NK-92 (cell line): ENCODE results near the gene SLC25A18.
"Not testable (repeated sequence)": the region's sequence is repeated elsewhere in the genome, so short reads cannot be mapped to it uniquely, and the experiment has no call there.

Source experiments
- DNase-seq: peaks from one replicate; lab custom pipeline; 2025; ENCODE audit not compliant: unreplicated experiment; lab: John Stamatoyannopoulos, UW

SLC25A18 gene, protein sequence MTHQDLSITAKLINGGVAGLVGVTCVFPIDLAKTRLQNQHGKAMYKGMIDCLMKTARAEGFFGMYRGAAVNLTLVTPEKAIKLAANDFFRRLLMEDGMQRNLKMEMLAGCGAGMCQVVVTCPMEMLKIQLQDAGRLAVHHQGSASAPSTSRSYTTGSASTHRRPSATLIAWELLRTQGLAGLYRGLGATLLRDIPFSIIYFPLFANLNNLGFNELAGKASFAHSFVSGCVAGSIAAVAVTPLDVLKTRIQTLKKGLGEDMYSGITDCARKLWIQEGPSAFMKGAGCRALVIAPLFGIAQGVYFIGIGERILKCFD

GRCh38 chr22:17562906-17563870, at the start of gene SLC25A18:
Gene SLC25A18, plus strand, starts transcription at chr22:17563498. Its CDS starts 16,447 bp downstream, at chr22:17579945.
- no peak for DNase-seq

GRCh38 chr22:17513612-17514011, 49.7 kb upstream of the SLC25A18 start:
- no peak for DNase-seq

DNA sequence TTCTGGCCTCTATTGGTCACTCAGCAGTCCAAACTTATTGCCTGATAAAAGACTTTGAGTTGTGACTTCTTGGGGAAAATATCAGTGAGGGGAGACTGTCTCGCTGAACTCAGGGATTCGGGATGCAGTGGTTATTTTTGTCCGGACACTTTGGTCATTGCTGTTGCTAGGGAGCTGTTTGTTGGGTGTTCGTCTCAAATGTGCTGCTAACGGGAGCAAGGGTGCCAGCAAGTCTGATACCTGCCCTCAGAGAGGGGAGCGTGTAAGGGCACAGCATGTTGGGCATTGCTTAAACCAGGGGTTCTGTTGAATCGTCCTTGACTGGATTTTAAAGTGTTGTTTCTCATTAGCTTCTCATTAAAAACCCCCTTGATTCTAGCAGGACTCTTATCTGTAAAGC, 49.2 kb upstream of the SLC25A18 start:
- DNase-seq, result no peak

DNA sequence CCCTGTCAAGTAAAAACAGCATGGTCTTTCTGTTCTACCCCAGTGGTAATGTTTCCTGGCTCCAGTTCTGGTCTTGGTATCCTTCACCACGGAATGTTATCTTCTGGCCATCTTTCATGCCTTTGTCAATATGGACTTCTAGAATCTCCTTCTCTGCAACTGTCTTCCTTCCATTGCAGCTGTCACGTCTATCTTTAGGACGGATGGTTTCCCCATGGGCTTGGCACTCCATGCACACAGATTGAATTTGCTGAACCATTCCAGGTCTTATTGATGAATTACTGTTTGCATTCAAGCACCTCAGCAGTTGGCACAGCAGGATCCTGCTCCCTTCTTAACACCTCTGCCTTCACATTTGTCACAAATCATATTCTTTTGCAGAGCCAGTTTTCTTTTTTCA, 44.9 kb upstream of the SLC25A18 start:
- DNase-seq, result no peak

GRCh38 chr22:17521971-17522370, 41.3 kb upstream of the SLC25A18 start:
- not testable (repeated sequence) for DNase-seq

- no peak for DNase-seq
Measured at GRCh38 chr22:17523925-17524324, 39.4 kb upstream of the SLC25A18 start.

GRCh38 chr22:17536269-17536668, 27.0 kb upstream of the SLC25A18 start:
- no peak for DNase-seq

DNA sequence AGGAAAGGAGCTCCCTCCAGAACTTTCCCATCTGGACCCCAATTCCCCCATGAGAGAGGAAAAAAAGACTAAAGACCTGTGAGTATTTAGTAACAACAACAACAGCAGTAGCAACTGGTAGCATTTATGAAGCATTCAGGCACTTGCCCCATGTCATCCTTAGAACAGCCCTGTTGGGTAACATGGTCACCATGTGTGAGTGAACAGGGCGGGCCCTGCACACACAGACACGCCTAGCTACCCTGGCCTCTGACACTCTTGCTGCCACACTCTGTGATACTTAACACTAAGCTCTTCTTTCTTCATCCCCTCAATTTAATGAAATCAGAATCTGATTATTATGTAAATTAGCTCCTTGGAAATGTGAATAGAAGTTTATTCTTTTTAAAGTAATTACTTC, 26.1 kb upstream of the SLC25A18 start:
- no peak for DNase-seq

GRCh38 chr22:17540481-17540880, 22.8 kb upstream of the SLC25A18 start:
- DNase-seq, result no peak

GRCh38 chr22:17541476-17541875, 21.8 kb upstream of the SLC25A18 start:
- no peak for DNase-seq

- no peak for DNase-seq
Measured at GRCh38 chr22:17542452-17542851, 20.8 kb upstream of the SLC25A18 start.

DNA sequence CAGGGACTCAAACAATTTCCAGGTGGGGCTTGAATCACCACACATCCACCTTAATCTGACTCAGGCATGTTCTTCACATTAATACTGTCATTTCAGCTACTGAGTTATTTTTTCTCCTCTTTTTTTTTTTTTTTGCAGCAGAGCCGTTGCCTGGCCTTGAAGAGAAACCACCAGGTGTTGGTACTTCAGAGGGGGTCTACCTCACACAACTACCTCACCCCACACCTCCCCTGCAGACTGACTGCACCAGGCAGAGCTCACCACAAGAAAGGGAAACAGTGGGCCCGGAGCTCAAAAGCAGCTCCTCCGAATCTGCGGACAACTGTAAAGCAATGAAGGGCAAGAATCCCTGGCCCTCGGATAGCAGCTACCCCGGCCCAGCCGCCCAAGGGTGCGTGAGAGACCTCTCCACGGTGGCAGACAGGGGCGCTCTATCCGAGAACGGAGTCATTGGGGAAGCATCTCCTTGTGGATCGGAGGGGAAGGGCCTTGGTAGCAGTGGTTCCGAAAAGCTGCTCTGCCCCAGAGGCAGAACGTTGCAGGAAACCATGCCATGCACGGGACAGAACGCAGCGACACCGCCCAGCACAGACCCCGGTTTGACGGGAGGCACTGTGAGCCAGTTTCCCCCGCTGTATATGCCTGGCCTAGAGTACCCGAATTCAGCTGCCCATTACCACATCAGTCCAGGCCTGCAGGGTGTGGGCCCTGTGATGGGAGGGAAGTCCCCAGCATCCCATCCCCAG, 15.1 kb upstream of the SLC25A18 start:
- DNase-seq, result no peak

- no peak for DNase-seq
Measured at GRCh38 chr22:17548756-17549035, 14.6 kb upstream of the SLC25A18 start.

DNA sequence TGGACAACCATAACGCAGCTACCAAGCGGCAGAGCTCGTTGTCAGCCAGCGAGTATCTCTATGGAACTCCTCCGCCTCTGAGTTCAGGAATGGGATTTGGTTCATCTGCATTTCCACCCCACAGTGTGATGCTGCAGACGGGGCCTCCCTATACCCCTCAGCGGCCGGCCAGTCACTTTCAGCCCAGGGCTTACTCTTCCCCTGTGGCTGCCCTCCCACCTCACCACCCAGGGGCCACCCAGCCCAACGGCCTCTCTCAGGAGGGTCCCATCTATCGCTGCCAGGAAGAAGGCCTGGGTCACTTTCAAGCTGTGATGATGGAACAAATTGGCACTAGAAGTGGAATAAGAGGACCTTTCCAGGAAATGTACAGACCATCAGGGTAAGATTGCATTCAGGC, 14.1 kb upstream of the SLC25A18 start:
- no peak for DNase-seq

GRCh38 chr22:17549655-17550054, 13.6 kb upstream of the SLC25A18 start:
- DNase-seq, result no peak

GRCh38 chr22:17552737-17553136, 10.6 kb upstream of the SLC25A18 start:
- DNase-seq, result no peak

DNA sequence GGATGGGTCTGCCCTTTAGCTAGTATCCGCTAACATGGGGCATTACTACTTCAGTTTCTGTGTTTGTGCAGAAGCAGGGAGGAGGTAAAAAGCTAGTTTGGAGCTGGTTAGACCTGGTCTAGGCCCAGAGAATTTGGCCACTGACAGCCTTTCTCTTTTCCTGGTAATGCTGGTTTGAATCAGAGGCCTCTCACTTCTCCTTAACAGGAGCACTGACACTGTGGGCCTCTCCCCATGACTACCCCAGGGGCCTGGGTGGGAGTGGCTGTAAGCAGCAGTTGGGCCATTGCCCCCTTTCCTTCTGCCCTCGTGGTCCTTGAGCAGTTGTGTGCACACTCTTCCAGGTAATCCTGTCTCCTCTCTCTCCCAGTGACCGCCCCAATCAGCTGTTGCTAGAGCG, 8.5 kb upstream of the SLC25A18 start:
- DNase-seq, result no peak

- no peak for DNase-seq
Measured at GRCh38 chr22:17559188-17559587, 4.1 kb upstream of the SLC25A18 start.

GRCh38 chr22:17563936-17564391, 666 bp downstream of the SLC25A18 start:
- DNase-seq, result no peak

DNA sequence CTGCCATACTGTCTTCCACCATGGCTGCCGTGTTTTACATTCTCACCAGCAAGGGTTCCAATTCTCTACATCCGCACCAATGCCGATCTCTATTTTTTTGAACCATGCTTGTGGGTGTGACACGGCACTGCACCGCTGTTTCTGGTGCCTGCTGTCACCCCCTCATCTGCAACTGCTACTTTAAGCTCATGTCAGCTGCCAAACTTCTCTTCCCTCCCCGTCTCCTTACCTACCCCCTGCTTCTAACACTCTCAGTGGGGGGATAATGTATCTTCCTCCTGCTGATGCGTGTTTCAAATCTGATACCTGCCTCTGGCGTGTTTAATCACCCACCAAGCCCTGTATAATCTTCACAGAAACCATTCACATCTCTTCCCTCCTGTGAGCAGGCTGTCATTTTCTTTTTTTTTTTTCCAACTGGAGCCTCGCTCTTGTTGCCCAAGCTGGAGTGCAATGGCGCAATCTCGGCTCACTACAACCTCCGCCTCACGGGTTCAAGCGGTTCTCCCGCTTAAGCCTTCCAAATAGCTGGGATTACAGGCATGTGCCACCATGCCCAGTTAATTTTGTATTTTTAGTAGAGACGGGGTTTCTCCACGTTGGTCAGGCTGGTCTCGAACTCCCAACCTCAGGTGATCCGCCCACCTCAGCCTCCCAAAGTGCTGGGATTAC, 2.9 kb downstream of the SLC25A18 start:
- not testable (repeated sequence) for DNase-seq

DNA sequence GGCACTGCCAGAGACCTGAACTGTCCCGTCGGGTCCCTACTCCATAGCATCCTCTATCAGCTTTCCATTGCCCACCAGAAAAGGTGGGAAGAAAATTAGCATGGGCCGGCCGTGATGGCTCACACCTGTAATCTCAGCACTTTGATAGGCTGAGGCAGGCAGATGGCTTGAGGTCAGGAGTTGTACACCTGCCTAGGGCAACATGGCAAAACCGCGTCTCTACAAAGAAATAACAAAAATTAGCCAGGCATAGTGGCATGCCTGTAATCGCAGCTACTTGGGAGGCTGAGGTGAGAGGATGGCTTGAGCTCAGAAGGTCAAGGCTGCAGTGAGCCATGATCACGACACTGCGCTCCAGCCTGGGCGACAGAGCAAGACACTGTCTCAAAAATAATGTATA, 3.5 kb downstream of the SLC25A18 start:
- DNase-seq, result no peak
